ENCODE measurements around the gene DLGAP1.

- TF ChIP-seq CTCF (IDR thresholded peaks at IDR 0.05): no peak
- TF ChIP-seq EZH2 (IDR thresholded peaks at IDR 0.05; ENCODE audit: borderline replicate concordance, insufficient read depth, low read depth, low read length, poor library complexity, severe bottlenecking): no peak
Observed at GRCh38 chr18:3449512-3450011, 1005.5 kb downstream of the DLGAP1 start.
